ENCODE results near the gene PEX14. TPM values are rescaled to one million over a fixed set of nuclear protein-coding genes. Genes with fewer than 3 reads are reported as not detected.
A peak's percentile ranks its signal among the peaks of the same experiment; 100 is the strongest.
"Not testable (repeated sequence)": the region's sequence is repeated elsewhere in the genome, so short reads cannot be mapped to it uniquely, and the experiment has no call there.

Gene PEX14, protein sequence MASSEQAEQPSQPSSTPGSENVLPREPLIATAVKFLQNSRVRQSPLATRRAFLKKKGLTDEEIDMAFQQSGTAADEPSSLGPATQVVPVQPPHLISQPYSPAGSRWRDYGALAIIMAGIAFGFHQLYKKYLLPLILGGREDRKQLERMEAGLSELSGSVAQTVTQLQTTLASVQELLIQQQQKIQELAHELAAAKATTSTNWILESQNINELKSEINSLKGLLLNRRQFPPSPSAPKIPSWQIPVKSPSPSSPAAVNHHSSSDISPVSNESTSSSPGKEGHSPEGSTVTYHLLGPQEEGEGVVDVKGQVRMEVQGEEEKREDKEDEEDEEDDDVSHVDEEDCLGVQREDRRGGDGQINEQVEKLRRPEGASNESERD
- 10 to 100 TPM in 10 of 12 donors, 1 to 10 TPM in 1, not detected in 1; 9.3 to 22.8 (median 13.2) TPM for polyA plus RNA-seq (ENCODE audit: insufficient read length in 12 of 12)
- long read RNA-seq, donor 1, transcript PEX14-201 (9 exons, 1,985 nt), result major isoform, 8 of 9 reads
- long read RNA-seq, donor 1, partial matches to known transcripts, result 0 of 9 reads
- long read RNA-seq, donor 1, other reads (novel, unspliced or antisense), result 0 of 9 reads
- long read RNA-seq, donor 2, transcript PEX14-201 (9 exons, 1,985 nt), result major isoform, 6 of 12 reads
- long read RNA-seq, donor 2, partial matches to known transcripts, result 6 of 12 reads
- long read RNA-seq, donor 2, other reads (novel, unspliced or antisense), result 0 of 12 reads
- long read RNA-seq, donor 3, partial matches to known transcripts, result 0 of 3 reads
- long read RNA-seq, donor 3, other reads (novel, unspliced or antisense), result 0 of 3 reads
- long read RNA-seq, donor 4, partial matches to known transcripts, result 0 of 2 reads
- long read RNA-seq, donor 4, other reads (novel, unspliced or antisense), result 0 of 2 reads
- long read RNA-seq, donor 5, transcript PEX14-201 (9 exons, 1,985 nt), result major isoform, 9 of 9 reads
- long read RNA-seq, donor 5, partial matches to known transcripts, result 0 of 9 reads
- long read RNA-seq, donor 5, other reads (novel, unspliced or antisense), result 0 of 9 reads
- long read RNA-seq, donor 6, partial matches to known transcripts, result 0 of 1 reads
- long read RNA-seq, donor 6, other reads (novel, unspliced or antisense), result 0 of 1 reads
- long read RNA-seq, donor 7, partial matches to known transcripts, result 0 of 1 reads
- long read RNA-seq, donor 7, other reads (novel, unspliced or antisense), result 0 of 1 reads
- long read RNA-seq, donor 8, transcript PEX14-201 (9 exons, 1,985 nt), result major isoform, 8 of 9 reads
- long read RNA-seq, donor 8, partial matches to known transcripts, result 0 of 9 reads
- long read RNA-seq, donor 8, other reads (novel, unspliced or antisense), result 0 of 9 reads
- long read RNA-seq, donor 9, partial matches to known transcripts, result 0 of 2 reads
- long read RNA-seq, donor 9, other reads (novel, unspliced or antisense), result 0 of 2 reads
- long read RNA-seq, donor 10, transcript PEX14-201 (9 exons, 1,985 nt), result major isoform, 5 of 6 reads
- long read RNA-seq, donor 10, partial matches to known transcripts, result 0 of 6 reads
- long read RNA-seq, donor 10, other reads (novel, unspliced or antisense), result 0 of 6 reads
- long read RNA-seq, donor 11, transcript PEX14-201 (9 exons, 1,985 nt), result major isoform, 5 of 5 reads
- long read RNA-seq, donor 11, partial matches to known transcripts, result 0 of 5 reads
- long read RNA-seq, donor 11, other reads (novel, unspliced or antisense), result 0 of 5 reads

DNA sequence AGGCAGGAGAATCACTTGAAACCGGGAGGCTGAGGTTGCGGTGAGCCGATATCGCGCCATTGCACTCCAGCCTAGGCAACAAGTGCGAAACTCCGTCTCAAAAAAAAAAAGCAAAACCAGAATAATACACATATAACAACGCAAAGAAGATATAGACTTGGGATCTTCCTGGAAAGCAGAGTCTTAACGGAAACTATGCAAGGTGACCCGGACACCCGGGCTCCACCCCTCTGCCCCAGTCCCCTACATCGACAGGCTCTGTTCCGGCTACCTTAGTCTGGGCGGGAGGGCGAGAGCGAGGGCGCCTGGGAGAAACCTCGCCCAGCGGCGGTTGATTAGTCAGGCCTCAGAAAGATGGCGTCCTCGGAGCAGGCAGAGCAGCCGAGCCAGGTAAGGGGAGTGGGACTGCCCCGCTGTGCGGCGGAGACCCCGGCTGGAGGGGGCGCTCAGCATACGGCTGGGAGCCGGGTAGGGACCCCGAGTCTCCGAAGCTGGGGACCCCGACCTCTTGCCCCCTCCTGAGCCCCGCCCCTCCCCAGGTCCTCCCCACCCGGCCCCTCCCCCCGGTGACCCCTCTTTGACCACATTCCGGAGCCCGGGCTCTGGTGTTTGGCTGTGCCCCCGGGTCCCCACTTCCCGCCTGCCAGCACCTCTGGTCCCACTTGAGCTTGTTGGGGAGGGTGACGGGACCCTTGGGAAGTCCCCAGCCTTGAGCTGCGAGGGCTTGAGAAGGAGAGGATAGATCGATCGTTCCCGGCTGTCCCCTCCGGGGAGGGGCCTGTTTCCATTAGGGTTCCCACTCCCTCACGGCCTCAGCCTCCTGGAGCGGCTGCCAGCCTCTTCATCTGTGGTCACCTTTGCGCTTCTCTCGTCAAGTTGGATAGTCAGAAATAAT lies at the start of gene PEX14:
Gene PEX14 (plus strand): TSS at position 338 of the 895 bp plus-strand sequence. CDS start 17 bp downstream, at position 355.
- DNase-seq, result peak; percentile 86

DNA sequence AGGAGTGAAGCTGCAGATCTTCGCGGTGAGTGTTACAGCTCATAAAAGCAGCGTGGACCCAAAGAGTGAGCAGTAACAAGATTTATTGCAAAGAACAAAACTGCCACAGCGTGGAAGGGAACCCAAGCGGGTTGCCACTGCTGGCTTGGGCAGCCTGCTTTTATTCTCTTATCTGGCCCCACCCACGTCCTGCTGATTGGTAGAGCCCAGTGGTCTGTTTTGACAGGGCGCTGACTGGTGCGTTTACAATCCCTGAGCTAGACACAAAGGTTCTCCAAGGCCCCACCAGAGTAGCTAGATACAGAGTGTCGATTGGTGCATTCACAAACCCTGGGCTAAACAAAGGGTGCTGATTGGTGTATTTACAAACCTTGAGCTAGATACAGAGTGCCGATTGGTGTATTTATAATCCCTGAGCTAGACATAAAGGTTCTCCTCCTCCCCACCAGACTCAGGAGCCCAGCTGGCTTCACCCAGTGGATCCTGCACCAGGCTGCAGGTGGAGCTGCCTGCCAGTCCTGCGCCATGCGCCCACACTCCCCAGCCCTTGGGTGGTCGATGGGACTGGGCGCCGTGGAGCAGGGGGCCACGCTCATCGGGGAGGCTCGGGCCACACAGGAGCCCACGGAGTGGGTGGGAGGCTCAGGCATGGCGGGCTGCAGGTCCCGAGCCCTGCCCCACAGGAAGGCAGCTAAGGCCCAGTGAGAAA lies 48.8 kb upstream of the PEX14 start:
- DNase-seq, result not testable (repeated sequence)

DNA sequence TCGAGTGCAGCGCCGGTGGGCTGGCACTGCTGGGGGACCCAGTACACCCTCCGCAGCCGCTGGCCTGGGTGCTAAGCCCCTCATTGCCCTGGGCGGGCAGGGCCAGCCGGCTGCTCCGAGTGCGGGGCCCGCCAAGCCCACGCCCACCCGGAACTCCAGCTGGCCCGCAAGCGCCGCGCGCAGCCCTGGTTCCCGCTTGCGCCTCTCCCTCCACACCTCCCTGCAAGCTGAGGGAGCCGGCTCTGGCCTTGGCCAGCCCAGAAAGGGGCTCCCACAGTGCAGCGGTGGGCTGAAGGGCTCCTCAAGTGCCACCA lies 48.3 kb upstream of the PEX14 start:
- not testable (repeated sequence) for DNase-seq

DNA sequence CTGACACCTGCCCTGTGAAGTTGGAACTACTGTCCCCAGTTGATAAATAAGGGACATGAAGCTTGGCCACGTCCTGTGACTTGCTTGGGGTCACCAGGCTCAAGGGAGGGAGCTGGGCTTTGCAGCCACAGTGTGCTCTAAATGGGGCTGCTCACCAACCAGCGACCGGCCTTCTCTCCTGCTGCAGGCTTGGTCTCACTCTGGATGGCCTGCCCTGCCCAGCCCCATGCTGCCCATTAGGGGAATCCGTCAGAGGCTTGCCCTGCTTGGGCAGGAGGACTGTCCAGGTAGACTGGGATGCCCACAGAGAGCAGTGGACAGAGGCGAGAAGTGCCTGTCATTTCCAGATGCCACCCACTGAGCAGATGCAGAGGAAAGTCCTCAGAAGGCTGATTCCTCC lies 45.8 kb upstream of the PEX14 start:
- DNase-seq, result no peak

DNA sequence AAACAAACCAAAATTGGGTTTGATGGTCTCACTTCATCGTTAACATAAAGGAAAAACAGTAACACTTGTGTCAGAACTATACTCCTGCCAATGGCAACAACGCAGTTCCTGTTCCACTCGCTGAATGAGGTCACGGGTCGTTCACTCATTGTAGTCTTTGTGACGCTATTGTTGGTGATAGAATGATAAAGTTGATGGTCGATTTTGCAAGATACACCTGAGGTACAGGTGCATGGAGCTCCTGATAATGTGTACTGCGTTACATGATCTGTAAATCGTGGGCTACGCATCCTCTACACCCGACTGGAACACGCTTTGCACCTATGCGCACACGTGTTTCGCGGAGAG lies 44.9 kb upstream of the PEX14 start:
- no peak for DNase-seq

DNA sequence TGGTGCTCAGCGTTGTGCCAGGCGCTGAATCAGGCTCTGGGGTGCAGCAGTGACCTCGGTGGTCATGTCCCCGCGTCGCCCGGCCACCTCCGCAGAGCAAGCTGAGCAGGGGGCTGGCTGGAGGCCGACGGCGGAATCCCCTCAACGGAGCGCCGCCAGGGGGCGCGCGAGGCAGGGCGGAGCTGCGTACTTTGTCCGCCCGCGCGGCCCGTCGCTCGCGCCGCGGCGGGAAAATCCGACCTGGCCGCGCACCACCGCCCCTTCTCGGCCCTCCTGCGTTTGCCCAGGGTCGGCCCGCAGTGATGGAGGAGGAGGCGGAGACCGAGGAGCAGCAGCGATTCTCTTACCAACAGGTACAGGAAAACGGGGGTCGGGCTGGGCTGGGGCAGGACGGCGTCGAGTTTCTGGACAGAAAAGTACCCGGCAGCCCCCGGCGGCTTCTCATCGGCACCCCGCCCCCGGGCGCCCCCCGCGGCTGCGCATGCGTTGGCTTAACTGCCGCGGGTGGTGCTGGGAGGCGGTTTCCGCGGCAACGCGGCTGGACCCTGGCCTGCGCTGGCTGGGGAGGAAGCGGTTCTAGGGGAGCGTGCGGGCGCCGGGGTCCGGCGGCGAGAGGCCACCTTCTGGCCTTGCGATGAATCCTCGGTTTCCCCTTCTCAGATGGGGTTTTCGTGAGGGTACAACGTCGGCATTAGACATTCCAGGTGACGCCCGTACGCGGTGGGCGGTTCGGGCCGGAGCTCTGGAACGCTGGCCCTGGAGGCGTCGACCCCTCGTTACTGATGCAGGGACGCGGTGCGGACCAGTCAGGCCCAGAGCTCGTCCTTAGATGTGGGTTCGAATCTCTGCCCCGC lies 44.3 kb upstream of the PEX14 start, which contains the start of gene CENPS:
Gene CENPS (plus strand): TSS at position 218 of the 854 bp plus-strand sequence. CDS start 85 bp downstream, at position 303.
- peak; percentile 96 for DNase-seq

DNA sequence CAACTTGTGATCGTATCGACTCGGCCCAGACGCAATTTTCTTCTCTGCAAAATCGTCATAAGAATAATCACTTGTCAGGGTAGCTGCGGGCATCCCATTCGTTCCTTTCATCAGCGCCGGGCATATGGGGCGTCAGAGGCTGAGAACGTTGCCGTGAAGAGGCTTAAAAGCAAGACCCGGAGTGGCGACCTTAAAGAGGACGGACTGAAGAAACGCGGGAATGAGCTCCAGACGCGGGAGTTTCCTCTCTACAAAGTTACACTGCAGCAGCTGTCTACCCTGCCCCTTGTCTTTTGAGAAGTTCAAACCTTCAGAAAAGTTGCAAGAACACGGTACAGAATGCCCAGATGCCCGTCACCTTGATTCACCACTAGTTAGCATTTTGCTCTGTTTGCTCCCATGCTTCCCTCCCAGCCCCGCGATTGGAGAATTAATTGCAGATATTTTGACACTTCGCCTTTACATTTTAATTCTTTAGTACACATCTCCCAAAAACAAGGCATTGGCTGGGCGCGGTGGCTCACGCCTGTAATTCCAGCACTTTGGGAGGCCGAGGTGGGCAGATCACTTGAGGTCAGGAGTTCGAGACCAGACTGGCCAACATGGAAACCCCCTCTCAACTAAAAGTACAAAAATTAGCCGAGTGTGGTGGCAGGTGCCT lies 43.5 kb upstream of the PEX14 start:
- DNase-seq, result no peak

DNA sequence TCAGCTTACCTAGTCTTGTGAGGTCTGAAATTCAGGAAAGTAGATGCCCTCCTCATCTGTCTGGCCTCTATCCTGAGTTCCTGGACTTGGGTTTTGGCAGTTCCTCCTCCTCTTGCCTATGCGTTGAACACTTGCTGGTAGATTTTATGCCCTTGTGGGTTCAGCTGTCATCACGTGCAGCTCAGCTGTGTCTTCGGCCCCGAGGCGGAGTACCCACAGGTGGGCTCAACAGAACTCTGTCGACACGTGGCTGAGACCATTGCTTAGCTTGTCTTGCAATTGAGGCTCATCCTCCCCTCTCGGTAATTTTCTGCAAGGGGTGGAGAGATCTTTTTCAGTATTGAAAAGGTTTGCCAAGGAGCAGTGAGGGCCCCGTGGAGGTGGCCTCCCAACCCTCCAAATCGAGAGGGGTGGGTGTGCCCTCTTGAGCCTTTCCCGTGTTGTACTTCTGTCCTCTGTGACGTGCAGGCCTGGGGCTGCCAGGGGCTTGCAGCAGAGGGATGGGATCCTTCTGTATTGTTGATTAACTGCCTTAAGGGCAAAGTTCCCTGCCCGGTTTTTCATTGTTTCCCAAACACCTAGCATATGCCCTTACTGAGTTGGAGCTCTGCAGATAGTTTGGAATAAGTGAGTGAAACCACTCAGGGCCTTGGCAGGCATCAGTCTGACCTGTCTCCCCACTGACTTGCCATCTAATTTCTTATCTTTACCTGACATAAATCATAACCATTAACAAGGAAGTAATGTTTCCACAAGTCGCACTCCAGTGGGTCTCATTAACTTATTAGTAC lies 41.6 kb upstream of the PEX14 start:
- DNase-seq, result no peak

DNA sequence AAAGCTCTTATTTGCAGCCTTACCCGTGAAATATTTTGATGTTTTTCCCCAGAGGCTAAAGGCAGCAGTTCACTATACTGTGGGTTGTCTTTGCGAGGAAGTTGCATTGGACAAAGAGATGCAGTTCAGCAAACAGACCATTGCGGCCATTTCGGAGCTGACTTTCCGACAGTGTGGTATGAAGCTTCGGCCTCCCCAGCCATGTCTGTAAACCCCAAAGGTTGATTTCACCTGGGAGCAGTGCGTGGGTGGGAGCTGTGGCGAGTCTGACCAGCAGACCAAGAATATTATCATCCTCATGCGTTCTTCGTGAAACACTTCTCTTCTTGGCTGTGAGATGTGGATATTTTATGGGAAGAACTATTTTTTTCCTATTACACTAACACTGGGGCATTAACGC lies 41.0 kb upstream of the PEX14 start:
- no peak for DNase-seq

DNA sequence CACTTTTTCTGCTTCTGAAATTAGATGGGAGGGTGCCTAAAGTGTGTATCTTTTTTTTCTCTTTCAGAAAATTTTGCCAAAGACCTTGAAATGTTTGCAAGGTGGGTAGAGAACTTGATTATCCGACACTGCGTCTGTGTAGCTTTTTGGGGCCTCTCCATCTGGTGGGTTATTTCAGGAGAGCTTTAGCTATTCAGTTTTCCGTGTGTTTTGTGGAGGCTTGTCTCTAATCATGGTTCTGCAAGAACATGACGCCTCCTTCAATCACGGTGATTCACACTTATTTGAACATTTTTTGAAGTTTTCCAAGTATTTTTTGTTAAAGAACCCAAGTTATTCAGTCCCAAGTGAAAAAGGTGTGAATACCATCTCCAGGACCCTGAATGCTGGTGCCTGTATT lies 40.2 kb upstream of the PEX14 start:
- DNase-seq, result no peak

DNA sequence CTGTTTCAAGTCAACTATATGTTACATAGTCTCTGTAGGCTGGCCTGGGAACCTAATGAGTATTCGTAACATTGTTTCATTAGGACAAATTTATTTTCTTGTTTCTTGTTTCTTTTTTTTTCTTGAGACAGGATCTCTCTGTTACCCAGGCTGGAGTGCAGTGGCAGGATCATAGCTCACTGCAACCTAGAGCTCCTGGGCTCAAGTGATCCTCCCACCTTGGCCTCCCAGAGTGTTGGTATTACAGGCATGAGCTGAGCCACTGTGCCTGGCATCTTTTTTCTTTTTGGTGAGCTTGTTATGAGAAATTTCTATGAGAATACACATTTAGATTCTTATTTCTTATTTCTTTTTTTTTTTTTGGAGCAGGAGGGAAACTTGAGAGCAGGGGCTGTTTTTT lies 37.7 kb upstream of the PEX14 start:
- DNase-seq, result no peak

DNA sequence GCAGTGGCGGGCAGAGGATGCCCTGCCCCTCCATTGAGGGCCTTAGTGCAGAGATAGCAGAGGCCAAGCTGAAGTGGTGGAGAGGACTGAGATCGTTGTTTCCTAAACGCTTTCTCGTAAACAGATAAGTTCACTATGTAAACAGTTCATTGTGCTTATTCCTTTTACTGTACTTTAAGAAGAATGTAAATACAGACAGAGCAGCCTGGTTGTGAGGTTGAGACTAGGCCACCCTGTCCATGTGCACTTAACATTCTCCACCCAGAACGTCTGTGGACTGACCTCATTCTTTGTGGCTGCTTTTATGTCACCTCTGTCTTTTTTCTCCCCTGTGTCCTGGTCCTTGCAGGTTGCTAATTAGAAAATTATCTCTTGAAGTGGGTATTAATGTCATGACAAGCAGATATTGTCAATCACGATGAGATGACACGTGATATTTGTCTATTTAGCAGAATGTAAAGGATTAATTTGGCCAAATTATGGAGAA lies 36.0 kb upstream of the PEX14 start:
- DNase-seq, result no peak

DNA sequence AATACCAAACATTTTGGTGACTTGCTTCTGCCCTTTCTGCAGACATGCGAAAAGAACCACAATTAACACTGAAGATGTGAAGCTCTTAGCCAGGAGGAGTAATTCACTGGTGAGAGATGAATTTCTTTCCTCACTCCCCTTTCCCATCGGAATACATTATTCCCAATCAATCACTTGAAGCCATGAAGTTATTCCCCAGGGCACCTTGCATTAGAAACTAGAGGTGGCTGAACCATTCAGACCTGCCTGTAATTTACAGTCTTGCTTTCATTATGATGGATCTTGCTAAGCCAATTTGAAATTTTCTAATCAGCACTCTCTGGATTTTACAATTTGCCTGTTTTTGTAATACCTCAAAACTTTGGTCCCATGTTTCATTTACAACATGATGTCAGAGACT lies 34.4 kb upstream of the PEX14 start:
- DNase-seq, result no peak

DNA sequence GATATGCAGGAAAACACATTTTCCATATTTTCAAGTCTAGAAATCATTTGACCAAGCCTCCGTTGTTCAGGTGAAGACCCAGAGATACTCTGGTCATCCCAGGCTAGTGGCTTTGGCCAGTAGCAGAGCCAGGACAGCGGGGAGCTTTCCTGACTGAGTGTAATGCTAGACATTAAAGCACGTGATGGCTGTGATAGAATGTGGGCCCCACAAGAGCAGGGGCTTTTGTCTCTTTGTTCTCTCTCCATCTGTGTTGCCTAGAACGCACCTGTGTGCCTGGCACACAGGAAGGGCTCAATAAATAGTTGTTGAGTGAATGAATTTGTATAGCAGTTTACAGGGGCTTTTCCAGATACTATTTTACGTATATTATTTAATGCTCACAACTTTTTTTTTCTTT lies 34.0 kb upstream of the PEX14 start:
- DNase-seq, result no peak

DNA sequence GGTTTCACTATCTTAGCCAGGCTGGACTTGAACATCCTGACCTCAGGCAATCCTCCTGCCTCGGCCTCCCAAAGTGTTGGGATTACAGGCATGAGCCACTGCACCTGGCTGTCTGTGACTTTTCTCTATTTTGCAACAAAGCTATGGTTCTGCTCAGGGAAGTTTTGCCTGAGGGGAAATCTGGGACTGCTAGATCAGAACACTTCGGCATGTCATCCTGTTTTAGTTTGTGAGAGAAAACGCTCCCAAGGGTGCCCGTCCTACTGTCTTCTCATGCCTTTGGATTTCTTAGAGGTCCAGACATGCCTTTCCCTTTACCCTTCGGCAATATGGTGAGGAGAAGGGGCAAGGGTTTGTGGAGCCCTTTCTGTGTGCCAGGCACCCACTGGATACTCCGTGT lies 30.5 kb upstream of the PEX14 start:
- DNase-seq, result no peak

DNA sequence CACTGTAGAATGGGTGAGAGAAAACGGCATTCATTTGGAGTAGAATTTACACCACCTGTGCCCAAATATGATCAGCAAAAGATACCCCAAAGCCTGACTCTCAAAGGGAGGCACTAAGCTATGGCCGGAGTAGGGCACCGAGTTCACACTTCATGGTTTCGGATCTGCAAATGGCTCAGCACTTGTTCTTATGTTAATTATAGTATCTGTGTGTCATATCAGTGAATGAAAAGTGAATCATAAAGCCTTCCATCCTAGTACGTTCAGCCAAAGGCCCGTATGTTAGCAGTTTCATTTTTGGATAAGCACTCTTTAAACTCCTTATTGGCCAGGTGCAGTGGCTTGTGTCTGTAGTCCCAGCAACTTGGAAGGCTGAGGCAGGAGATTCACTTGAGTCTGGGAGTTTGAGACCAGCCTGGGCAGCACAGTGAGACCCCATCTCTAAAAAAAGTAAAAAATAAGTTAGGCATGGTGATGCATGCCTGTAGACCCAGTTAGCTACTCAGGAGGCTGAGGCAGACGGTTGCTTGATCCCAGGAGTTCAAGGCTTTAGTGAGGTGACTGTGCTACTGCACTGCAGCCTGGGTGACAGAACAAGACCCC lies 29.9 kb upstream of the PEX14 start:
- DNase-seq, result no peak

Measured in muscle of arm (tissue), 14 donors.